Neural cell (in vitro differentiated cells): Measurements from ENCODE around the gene PTPRR. TPM values are rescaled to one million over a fixed set of nuclear protein-coding genes. Genes with fewer than 3 reads are reported as not detected.

ENCODE experiments used
- H2AFZ ChIP-seq: fragments of 200-600, 300-800 bp; sonication (generic), shearing (Covaris generic); 2 replicates; pipeline ENCODE4 v1.6.0; 2014; ENCODE audit warnings: low read depth, mild to moderate bottlenecking, antibody characterized with exemption, low read length, moderate library complexity
- H3F3A ChIP-seq: fragments of 200-600 bp; shearing (Covaris generic); 2 replicates; pipeline ENCODE4 v1.6.1; 2016; ENCODE audit warnings: mild to moderate bottlenecking, moderate library complexity, mixed read lengths, antibody characterized with exemption, low read length; ENCODE audit not compliant: insufficient read depth, poor library complexity, severe bottlenecking
- H3K27ac ChIP-seq: fragments of 200-600, 300-800 bp; sonication (generic), shearing (Covaris generic); 2 replicates; pipeline ENCODE4 v1.5.1; 2014; ENCODE audit warnings: mild to moderate bottlenecking, low read length, moderate library complexity
- H3K27me3 ChIP-seq: fragments of 300-800, 200-600 bp; sonication (generic), shearing (Covaris generic); 2 replicates; pipeline ENCODE4 v1.6.0; 2014; ENCODE audit warnings: mild to moderate bottlenecking, low read depth, low read length, moderate library complexity; ENCODE audit not compliant: insufficient read depth
- H3K36me3 ChIP-seq: fragments of 300-800, 200-600 bp; sonication (generic), shearing (Covaris generic); 2 replicates; pipeline ENCODE4 v1.5.1; 2014; ENCODE audit warnings: mild to moderate bottlenecking, antibody characterized with exemption, low read length, moderate library complexity; ENCODE audit not compliant: insufficient read depth
- H3K4me2 ChIP-seq: fragments of 300-800, 200-600 bp; sonication (generic), shearing (Covaris generic); 2 replicates; pipeline ENCODE4 v1.6.0; 2014; ENCODE audit warnings: mild to moderate bottlenecking, low read length
- H3K4me3 ChIP-seq: fragments of 300-800, 200-600 bp; sonication (generic), shearing (Covaris generic); 2 replicates; pipeline ENCODE4 v1.5.1; 2014; ENCODE audit warnings: mild to moderate bottlenecking, low read length, moderate library complexity
- H3K79me2 ChIP-seq: fragments of 200-600 bp; shearing (Covaris generic); replicated peaks from 2 replicates; pipeline ENCODE4 v1.6.0; 2014; ENCODE audit warnings: mild to moderate bottlenecking, low read length, moderate library complexity; ENCODE audit not compliant: insufficient read depth
- H3K9ac ChIP-seq: fragments of 300-800, 200-600 bp; sonication (generic), shearing (Covaris generic); 2 replicates; pipeline ENCODE4 v1.6.1; 2016; ENCODE audit warnings: mild to moderate bottlenecking, low read length, mixed read lengths
- H3K9me2 ChIP-seq: fragments of 200-600 bp; shearing (Covaris generic); 2 replicates; pipeline ENCODE4 v1.6.1; 2016; ENCODE audit warnings: mild to moderate bottlenecking, low read length, mixed read lengths; ENCODE audit not compliant: insufficient read depth
- H3K9me3 ChIP-seq: fragments of 200-600, 300-800 bp; sonication (generic), shearing (Covaris generic); 2 replicates; pipeline ENCODE4 v1.6.1; 2016; ENCODE audit warnings: mild to moderate bottlenecking, mixed run types, low read length, moderate library complexity, mixed read lengths
- H4K20me1 ChIP-seq: fragments of 200-600 bp; shearing (Covaris generic); 2 replicates; pipeline ENCODE4 v1.6.1; 2016; ENCODE audit warnings: mild to moderate bottlenecking, mixed run types; ENCODE audit not compliant: insufficient read depth
- CTCF ChIP-seq: fragments of 450-650 bp; IDR thresholded peaks from 2 replicates; pipeline ENCODE4 v1.5.1; 2014; ENCODE audit warnings: antibody characterized with exemption, mild to moderate bottlenecking, moderate library complexity; ENCODE audit not compliant: poor library complexity, severe bottlenecking
- EP300 ChIP-seq: fragments of 450-650 bp; conservative IDR thresholded peaks from 2 replicates; pipeline ENCODE4 v1.6.1; 2014; ENCODE audit warnings: antibody characterized with exemption, mild to moderate bottlenecking, moderate library complexity; ENCODE audit not compliant: poor library complexity, severe bottlenecking
- EZH2 ChIP-seq: fragments of 200-600, 300-800 bp; shearing (Covaris generic), sonication (generic); IDR thresholded peaks from 2 replicates; pipeline ENCODE4 v1.6.1; 2014; ENCODE audit warnings: antibody characterized with exemption, low read length, borderline replicate concordance, mild to moderate bottlenecking; ENCODE audit not compliant: insufficient read depth, poor library complexity, severe bottlenecking
- MXI1 ChIP-seq: fragments of 450-650 bp; conservative IDR thresholded peaks from 2 replicates; pipeline ENCODE4 v1.6.1; 2014; ENCODE audit warnings: antibody characterized with exemption, mild to moderate bottlenecking; ENCODE audit not compliant: poor library complexity, severe bottlenecking
- POLR2AphosphoS5 ChIP-seq: IDR thresholded peaks from 2 replicates; pipeline ENCODE4 v1.6.1; 2012
- RAD21 ChIP-seq: fragments of 450-650 bp; conservative IDR thresholded peaks from 2 replicates; pipeline ENCODE4 v1.6.1; 2014; ENCODE audit warnings: antibody characterized with exemption, mild to moderate bottlenecking, moderate library complexity
- SMC3 ChIP-seq: fragments of 450-650 bp; conservative IDR thresholded peaks from 2 replicates; pipeline ENCODE4 v1.6.1; 2014; ENCODE audit warnings: antibody characterized with exemption, mild to moderate bottlenecking, moderate library complexity; ENCODE audit not compliant: poor library complexity
- TAF1 ChIP-seq: IDR thresholded peaks from 2 replicates; pipeline ENCODE4 v1.6.1; 2012; ENCODE audit warnings: low read depth
- polyA plus RNA-seq: library from polyadenylated mRNA; depleted of rRNA; stranded (reverse); fragments of >200 nt; gene quantifications from 2 replicates; pipeline ENCODE4 v1.2.3, GENCODE V29; 2014
- TF ChIP-seq, protein P1 (sequence below): IDR thresholded peaks from 2 replicates; pipeline ENCODE4 v1.6.1; 2012; ENCODE audit warnings: borderline replicate concordance

PTPRR gene
- polyA plus RNA-seq, 1 donor from 2014 or later: 2.2 TPM

DNA sequence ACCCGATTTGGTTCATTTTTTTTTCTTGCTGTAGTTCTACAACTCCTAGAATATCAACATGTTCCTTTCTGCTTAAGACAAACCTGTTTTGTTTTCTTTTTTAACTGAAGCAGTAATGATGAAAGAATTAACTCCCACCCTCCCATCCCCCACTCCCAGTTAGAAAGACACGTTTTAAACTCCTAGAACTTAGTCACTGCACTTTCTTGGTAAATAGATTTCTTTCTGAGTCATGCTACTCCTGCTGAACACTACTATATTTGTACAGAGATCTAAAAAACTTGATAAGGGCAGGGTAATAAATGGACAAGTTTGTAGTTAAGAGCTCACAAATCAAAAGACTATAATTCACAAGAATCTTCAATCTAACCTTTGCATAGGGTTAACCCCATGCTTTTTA lies 164.4 kb downstream of the PTPRR start:
- Histone ChIP-seq H3K4me2 (no peak overlapping the region), H4K20me1 (no peaks in the 10 kb centered on the region), H3K9me3 (no peaks in the 10 kb centered on the region), H3K9ac (no peak overlapping the region), H3K27me3 (no peaks in the 10 kb centered on the region), H3K36me3 (no peaks in the 10 kb centered on the region), H3F3A (no peaks in the 10 kb centered on the region), H2AFZ (no peak overlapping the region), H3K9me2 (no peaks in the 10 kb centered on the region), H3K4me3 (no peak overlapping the region), H3K27ac (no peak overlapping the region), H3K79me2 (no peaks in the 10 kb centered on the region)
- TF ChIP-seq, protein P1, sequence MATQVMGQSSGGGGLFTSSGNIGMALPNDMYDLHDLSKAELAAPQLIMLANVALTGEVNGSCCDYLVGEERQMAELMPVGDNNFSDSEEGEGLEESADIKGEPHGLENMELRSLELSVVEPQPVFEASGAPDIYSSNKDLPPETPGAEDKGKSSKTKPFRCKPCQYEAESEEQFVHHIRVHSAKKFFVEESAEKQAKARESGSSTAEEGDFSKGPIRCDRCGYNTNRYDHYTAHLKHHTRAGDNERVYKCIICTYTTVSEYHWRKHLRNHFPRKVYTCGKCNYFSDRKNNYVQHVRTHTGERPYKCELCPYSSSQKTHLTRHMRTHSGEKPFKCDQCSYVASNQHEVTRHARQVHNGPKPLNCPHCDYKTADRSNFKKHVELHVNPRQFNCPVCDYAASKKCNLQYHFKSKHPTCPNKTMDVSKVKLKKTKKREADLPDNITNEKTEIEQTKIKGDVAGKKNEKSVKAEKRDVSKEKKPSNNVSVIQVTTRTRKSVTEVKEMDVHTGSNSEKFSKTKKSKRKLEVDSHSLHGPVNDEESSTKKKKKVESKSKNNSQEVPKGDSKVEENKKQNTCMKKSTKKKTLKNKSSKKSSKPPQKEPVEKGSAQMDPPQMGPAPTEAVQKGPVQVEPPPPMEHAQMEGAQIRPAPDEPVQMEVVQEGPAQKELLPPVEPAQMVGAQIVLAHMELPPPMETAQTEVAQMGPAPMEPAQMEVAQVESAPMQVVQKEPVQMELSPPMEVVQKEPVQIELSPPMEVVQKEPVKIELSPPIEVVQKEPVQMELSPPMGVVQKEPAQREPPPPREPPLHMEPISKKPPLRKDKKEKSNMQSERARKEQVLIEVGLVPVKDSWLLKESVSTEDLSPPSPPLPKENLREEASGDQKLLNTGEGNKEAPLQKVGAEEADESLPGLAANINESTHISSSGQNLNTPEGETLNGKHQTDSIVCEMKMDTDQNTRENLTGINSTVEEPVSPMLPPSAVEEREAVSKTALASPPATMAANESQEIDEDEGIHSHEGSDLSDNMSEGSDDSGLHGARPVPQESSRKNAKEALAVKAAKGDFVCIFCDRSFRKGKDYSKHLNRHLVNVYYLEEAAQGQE: no peak
- TF ChIP-seq EP300 (no peak), TAF1 (no peak), RAD21 (no peak), EZH2 (no peak), MXI1 (no peak), POLR2AphosphoS5 (no peak)

- Histone ChIP-seq H3K4me3 (no peak overlapping the region), H3K9me2 (no peaks in the 10 kb centered on the region)
Measured at GRCh38 chr12:70754330-70754741, 166.2 kb downstream of the PTPRR start.

More at GRCh38 chr12:70754330-70754741, 166.2 kb downstream of the PTPRR start:
- Histone ChIP-seq H3K79me2 (no peaks in the 10 kb centered on the region), H3K4me2 (no peak overlapping the region), H3K27me3 (no peaks in the 10 kb centered on the region), H3K9ac (no peak overlapping the region), H3K9me3 (no peaks in the 10 kb centered on the region), H3K36me3 (no peaks in the 10 kb centered on the region), H2AFZ (no peak overlapping the region), H3K27ac (no peak overlapping the region), H3F3A (no peaks in the 10 kb centered on the region), H4K20me1 (no peaks in the 10 kb centered on the region)
- TF ChIP-seq EZH2: no peak
- TF ChIP-seq POLR2AphosphoS5: no peak
- TF ChIP-seq EP300: no peak
- no peak for TF ChIP-seq CTCF
- no peak for TF ChIP-seq MXI1
- no peak for TF ChIP-seq RAD21
- TF ChIP-seq, protein P1: no peak
- no peak for TF ChIP-seq TAF1
- no peak for TF ChIP-seq SMC3
